Measurements from ENCODE around the gene CELF2. TPM values are rescaled to one million over a fixed set of nuclear protein-coding genes. Genes with fewer than 3 reads are reported as not detected.

Gene CELF2
- total RNA-seq, 2 donors from 2014 or later = 30.2 to 34.4 TPM

GRCh38 chr10:11223081-11223480 is 205.4 kb downstream of the CELF2 start:
- Histone ChIP-seq H3K36me3 (no peaks in the 10 kb centered on the region), H3K9ac (ENCODE audit: low read depth in 2 of 2, low read length in 2 of 2) (no peak overlapping the region), H3K4me1 (peaks cover 12% of the 10 kb centered on the region), H3K27me3 (no peaks in the 10 kb centered on the region), H3K4me3 (no peak overlapping the region), H3K9me3 (no peaks in the 10 kb centered on the region), H3K27ac (no peak overlapping the region)
- no peak for DNase-seq
- intact Hi-C loops (cut with DNase I) = no loop called here
- no peak for TF ChIP-seq CTCF (IDR thresholded peaks at IDR 0.05)

- no peak for DNase-seq
- Histone ChIP-seq H3K4me1 (peaks cover 14% of the 10 kb centered on the region), H3K9me3 (no peaks in the 10 kb centered on the region), H3K9ac (ENCODE audit: low read depth in 2 of 2, low read length in 2 of 2) (no peak overlapping the region), H3K36me3 (no peaks in the 10 kb centered on the region), H3K27ac (no peak overlapping the region), H3K27me3 (no peaks in the 10 kb centered on the region), H3K4me3 (no peak overlapping the region)
- TF ChIP-seq CTCF (IDR thresholded peaks at IDR 0.05) = no peak
- intact Hi-C loops (cut with DNase I) = no loop called here
Observed at GRCh38 chr10:11223507-11224140, 206.0 kb downstream of the CELF2 start.

- Histone ChIP-seq H3K4me1 (peaks cover 14% of the 10 kb centered on the region), H3K9ac (ENCODE audit: low read depth in 2 of 2, low read length in 2 of 2) (no peak overlapping the region), H3K4me3 (no peak overlapping the region), H3K9me3 (no peaks in the 10 kb centered on the region), H3K27me3 (no peaks in the 10 kb centered on the region), H3K27ac (no peak overlapping the region), H3K36me3 (no peaks in the 10 kb centered on the region)
- no peak for DNase-seq
- intact Hi-C loops (cut with DNase I) = no loop called here
- TF ChIP-seq CTCF (IDR thresholded peaks at IDR 0.05) = no peak
Observed at GRCh38 chr10:11224321-11224720, 206.6 kb downstream of the CELF2 start.

GRCh38 chr10:11224792-11225416 is 207.2 kb downstream of the CELF2 start:
- H3K27ac ChIP-seq = no peak overlapping the region
- H3K27me3 ChIP-seq = no peaks in the 10 kb centered on the region
- no peaks in the 10 kb centered on the region for H3K36me3 ChIP-seq
- H3K9me3 ChIP-seq = no peaks in the 10 kb centered on the region
- no peak for DNase-seq
- no peak for TF ChIP-seq CTCF (IDR thresholded peaks at IDR 0.05)
- intact Hi-C loops (cut with DNase I) = no loop called here
- no peak overlapping the region for H3K4me3 ChIP-seq
- peaks cover 14% of the 10 kb centered on the region for H3K4me1 ChIP-seq
- H3K9ac ChIP-seq (ENCODE audit: low read depth in 2 of 2, low read length in 2 of 2) = no peak overlapping the region

- DNase-seq = peak; percentile 49
- no peak for TF ChIP-seq CTCF (IDR thresholded peaks at IDR 0.05)
- intact Hi-C loops (cut with DNase I) = no loop called here
- H3K9me3 ChIP-seq = no peaks in the 10 kb centered on the region
- no peaks in the 10 kb centered on the region for H3K36me3 ChIP-seq
- H3K27ac ChIP-seq = peak overlapping the region; percentile 32
- no peak overlapping the region for H3K4me3 ChIP-seq
- H3K4me1 ChIP-seq = peaks cover 14% of the 10 kb centered on the region
- no peaks in the 10 kb centered on the region for H3K27me3 ChIP-seq
- no peak overlapping the region for H3K9ac ChIP-seq (ENCODE audit: low read depth in 2 of 2, low read length in 2 of 2)
Observed at GRCh38 chr10:11225935-11226334, 208.3 kb downstream of the CELF2 start.

Data from colonic mucosa (tissue), 4 donors.